GM04503 (cell line): ENCODE data around the gene COQ4.
A peak's percentile ranks its signal among the peaks of the same experiment; 100 is the strongest.
"Not testable (repeated sequence)": the region's sequence is repeated elsewhere in the genome, so short reads cannot be mapped to it uniquely, and the experiment has no call there.

Source experiments
- DNase-seq: peaks from one replicate; pipeline ENCODE4 v3.0.0-alpha.2; 2012; ENCODE audit warnings: low read depth

Gene COQ4

DNA sequence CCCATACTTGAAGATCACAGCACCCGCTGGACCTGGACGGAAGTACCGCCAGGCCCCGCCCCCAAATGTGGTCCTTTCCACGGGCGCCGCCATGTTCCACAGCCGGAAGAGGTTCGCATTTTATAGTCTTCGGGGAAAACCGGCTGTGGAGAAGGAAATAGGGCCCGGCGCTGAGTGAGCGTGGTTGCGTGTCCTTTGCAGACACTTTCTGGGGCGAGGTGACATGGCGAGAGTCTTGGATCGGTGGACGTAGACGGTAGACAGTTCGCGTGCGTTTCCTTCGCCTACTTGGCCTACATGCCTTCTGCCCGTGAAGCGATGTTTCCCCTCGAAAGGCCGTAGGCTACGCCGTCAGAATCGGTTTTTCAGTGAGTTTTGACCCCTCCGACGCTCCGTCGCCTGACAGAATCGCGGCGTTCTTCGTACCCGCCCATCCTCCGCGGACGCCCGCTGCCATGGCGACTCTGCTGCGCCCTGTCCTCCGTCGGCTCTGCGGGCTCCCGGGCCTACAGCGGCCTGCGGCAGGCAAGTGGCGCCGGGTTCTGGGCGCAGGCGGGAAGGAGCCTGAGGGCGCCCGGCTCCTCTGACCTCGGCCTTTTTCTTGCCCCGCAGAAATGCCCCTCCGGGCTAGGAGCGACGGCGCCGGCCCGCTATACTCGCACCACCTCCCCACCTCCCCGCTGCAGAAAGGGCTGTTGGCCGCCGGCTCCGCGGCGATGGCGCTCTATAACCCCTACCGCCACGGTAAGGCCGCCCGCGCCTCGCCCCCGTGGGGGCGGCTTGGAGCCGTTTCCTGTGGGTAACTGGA lies at the start of gene COQ4, which contains the start of gene TRUB2:
COQ4 (plus strand) TSS at position 436 of the 808 bp plus-strand sequence; CDS start at position 456, 20 bp downstream.
TRUB2 (minus strand) TSS at position 44 of the 808 bp plus-strand sequence; CDS start at position 5, 39 bp downstream.
- peak; percentile 80 for DNase-seq

DNA sequence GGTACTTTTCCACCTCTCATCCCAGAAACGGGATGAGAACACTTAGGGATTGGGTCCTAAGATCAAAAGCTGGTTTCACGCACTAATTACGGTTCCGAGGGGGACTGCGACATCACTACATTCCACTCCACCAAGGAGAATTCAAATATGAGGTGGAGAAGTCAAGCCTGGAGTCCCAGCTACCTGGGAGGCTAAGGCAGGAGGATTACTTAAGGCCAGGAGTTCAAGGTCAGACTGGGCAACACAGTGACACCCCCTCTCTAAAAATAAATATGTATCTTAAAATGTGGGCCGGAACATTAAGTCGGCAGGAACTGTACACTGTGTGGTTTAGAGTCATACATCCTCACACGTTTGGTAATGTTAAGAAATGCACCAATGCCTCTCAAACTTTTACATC lies 48.4 kb upstream of the COQ4 start:
- DNase-seq: no peak

DNA sequence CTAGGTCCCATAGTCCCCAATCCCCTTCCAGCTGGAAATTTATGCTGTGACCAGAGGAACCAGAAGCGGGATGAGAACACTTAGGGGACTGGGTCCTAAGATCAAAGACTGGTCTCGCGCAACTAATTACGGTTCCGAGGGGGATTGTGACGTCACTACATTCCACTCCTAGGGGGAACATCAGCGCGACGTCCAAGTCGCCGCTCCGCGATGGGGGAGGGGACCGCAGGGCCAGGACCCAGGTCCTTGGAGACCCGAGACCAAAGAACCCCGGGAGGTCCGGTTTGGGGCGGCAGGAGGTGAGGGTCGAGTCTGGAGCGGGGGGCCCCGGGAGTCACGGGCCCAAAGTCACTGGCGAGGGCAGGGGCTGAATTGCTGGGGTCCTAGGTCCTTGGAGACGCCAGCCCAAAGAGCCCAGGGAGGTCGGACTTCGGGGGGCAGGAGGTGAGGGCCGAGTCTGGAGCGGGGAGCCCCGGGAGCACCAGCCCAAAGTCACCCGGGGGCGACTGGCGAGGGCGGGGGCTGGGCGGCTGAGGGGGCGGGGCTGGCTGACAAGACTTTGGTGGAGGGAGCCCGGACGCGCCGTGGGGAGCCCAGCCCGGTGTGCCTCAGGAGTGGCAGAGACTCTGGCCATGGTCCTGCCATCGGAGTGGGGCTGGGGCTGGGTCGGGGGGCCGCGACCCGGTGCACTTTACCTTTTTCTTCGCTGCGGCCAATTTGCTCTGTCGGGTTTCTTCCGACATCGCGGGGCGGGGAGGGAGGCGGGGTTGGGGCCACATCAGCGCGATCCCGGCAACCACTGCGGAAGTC lies 47.2 kb upstream of the COQ4 start, which contains the start of gene GOLGA2:
GOLGA2 (minus strand) TSS at position 810 of the 810 bp plus-strand sequence; CDS start at position 779, 31 bp downstream.
- DNase-seq: no peak

DNA sequence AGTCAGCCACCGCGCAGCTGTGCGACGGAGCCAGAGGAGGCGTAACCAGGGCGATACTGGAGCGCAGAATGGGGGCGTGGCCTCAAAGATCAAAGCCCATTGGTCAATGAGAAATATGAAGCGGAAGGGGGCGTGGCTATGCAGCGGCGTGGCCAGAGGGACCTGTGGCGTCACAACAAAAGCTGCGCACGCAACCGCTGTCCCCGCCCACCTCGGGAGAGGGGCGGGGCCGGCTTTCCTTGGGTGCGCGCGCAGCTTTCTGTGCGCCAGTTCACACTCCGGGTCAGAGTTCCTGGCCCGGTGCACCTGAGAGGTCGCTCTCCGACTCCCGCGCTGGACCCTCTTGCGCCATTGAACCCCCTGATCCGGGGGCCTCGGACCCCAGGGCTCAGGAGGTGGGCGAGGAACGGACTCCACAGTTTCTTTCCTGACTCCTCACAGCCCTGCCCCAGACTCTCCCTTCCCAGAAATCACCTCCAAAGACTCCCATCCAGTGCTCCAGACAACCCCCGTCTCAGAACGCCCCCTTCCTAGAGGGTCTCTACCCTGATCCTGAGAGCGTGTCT lies 46.5 kb upstream of the COQ4 start, which contains the start of gene SWI5:
SWI5 (plus strand) TSS at position 269 of the 566 bp plus-strand sequence.
- peak; percentile 84 for DNase-seq

DNA sequence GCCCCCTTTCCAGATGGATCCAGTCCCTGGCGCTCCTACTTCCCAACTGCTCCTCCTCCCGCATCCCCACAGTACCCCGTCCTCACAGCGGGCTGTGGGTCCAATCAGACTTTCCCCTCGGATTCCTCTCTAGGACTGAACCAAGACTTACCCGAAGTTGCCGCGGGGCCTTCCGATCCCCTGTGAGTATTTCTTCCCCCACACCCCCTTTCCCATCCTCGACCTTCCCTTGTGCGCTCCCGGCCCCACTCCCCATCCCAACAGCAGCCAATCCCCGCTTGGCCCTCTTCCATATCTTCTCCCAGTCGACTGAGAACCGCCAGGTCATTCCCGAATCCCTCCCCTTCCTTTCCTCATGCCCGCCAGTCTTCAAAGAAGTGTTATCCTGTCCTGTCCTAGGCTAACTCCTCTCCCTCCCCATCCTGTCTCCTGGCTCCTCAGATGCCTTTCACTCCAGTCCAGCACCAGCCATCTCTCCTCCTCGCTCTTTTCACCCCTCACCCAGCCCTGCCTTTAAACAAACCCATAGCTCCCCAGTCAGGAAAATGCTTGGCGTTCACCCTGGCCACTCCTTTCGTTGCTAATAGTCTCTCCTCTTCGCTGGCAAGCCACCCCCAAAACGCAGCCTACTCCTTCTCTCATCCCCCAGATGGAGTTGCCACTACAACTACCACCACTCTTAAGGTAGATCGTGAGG lies 45.9 kb upstream of the COQ4 start:
- DNase-seq: no peak

DNA sequence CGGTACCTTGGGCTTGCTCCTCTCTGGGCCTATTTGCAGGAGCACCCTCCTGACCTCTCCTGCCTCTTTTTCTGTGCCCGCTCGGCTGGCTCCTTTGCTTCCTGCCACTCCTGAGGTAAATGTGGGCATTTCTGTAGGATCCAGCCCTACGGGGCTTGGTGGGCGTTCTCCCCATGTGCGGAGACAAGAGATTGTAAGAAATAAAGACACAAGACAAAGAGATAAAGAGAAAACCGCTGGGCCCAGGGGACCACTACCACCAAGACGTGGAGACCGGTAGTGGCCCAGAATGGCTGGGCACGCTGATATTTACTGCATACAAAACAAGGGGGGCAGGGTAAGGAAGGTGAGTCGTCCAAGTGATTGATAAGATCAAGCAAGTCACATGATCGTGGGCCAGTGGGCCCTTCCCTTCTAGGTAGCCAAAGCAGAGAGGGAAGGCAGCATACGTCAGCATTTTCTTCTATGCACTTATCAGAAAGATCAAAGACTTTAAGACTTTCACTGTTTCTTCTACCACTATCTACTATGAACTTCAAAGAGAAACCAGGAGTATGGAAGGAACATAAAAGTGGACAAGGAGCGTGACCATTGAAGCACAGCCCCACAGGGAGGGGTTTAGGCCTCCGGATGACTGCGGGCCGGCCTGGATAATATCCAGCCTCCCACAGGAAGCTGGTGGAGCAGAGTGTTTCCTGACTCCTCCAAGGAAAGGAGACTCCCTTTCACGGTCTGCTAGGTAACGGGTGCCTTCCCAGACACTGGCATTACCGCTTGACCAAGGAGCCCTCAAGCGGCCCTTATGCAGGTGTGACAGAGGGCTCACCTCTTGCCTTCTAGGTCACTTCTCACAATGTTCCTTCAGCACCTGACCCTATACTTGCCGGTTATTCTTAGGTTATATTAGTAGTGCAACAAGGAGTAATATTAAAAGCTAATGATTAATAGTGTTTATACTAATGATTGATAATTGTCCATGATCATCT lies 43.3 kb upstream of the COQ4 start:
- DNase-seq: not testable (repeated sequence)

DNA sequence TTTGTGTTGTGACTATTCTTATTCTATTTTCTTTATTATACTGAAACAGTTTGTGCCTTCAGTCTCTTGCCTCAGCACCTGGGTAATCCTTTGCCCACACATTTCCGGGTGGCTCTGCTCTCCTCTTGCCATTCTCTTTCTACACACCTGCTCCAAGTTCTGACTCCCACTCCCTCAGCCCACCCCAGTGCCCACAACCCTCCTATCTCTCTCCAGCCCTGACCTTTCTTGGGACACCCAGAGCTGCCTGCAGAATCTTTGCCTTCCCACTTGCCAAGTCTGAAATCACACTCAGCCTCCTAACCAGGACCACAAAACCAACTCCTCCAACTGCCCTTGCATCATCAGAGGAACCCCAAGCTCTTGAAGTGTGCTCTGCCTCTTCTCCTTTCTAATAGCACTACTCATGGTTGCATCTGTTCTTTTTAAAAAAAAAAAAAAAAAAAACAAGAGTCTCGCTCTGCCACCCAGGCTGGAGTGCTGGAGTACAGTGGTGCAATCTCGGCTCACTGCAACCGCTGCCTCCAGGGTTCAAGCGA lies 42.5 kb upstream of the COQ4 start:
- DNase-seq: no peak

DNA sequence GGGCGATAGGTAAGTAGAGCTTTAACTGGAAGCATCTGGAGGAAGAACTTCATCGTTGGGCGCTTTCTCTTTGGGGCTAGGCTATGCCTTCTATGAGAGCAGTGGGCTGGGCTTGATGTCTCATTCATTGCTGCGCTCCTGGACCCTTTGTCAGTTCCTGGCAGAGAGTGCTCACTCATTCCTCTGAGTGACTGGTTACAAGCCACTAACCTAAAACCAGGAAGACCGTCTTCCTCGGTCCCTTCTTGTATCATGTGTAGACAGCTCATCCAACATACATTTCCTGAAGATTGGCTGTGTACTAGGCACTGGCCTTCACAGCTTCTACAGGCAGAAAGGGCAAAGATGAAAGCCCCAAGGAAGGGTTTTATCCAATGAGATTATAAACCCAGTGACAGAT lies 40.1 kb upstream of the COQ4 start:
- DNase-seq: no peak

DNA sequence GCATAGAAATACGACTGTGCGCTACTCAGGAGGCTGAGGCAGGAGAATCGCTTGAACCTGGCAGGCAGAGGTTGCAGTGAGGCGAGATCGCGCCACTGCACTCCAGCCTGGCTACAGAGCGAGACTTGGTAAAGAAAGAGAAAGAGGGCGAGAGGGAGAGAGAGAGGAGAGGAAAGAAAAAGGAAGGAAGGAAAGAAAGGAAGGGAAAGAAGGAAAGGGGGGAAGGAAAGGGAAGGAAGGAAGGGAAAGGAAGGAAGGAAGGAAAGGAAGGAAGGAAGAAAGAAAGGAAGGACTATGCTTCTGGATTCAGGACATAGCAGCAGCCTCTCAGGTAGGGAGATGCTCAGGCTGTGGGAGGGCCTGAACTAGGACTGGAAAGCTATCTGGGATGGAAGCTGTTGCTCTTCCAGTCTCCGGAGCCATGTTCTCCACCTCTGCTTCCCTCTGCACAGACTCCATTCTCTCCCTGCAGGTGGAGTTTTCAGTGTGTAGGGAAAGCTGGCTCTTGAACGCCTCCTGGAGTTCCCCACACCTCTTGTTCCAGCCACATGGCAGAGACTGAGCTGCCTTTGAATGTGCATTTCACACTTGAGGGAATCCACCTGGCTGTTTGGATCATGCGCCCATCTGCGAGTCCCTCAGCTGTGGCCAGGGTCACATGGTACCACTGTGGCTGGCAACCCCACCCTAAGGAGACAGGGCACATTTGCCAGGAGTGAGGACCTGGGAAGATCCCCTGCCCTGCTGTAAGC lies 37.4 kb upstream of the COQ4 start:
- DNase-seq: no peak

DNA sequence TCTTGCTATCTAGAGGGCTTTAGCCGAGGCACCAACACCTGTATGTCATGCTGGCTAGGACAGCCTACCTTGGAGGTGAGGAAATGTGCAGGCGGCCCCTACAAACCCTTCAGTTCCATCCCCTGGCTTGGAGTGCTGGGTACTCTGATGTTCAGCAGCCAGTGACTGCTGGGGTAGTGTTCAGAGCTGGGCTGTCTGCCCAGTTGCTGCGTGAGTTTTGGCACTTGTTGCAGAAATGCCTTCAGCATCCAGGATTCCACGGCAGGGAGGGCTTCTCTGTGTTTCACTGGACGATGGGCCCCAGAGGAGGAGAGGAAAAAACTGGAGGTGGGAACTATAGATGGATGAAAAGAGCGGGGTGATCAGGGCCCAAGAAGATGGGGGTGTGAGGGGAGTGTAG lies 36.2 kb upstream of the COQ4 start:
- no peak for DNase-seq

DNA sequence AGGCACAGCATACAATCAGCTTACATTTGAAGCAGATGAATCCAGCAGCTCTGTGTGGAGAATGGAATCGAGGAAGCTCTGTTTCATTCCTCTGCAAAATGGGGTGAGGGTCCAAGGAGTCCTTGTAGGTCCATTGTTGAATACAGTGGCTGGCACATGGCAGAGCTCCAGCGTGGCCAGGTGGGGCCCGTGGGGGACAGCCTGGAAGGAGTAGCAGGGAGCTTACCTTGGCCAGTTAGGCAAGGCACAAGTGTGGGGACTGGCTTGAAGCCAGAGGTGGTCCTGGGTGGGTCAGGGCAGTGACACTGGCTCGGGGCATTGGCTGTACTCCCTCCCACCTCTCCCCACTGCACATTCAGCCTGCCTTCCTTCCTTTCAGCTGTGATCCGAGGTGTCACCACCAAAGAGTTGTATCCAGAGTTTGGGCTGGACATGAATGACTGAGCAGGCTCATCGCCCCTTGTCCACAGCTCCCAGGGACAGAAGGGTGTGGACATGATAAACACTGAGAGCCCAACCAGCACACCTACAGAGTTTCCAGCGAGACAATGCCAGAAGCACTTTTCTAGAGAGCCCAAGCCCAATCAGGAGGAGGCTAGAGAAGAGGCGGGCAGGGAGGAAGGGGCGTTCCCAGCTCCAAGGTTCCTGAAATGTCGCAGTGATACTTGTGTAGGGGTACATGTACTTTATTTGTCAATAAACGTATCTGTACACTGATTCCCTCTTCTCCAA lies 34.2 kb upstream of the COQ4 start:
- DNase-seq: no peak

DNA sequence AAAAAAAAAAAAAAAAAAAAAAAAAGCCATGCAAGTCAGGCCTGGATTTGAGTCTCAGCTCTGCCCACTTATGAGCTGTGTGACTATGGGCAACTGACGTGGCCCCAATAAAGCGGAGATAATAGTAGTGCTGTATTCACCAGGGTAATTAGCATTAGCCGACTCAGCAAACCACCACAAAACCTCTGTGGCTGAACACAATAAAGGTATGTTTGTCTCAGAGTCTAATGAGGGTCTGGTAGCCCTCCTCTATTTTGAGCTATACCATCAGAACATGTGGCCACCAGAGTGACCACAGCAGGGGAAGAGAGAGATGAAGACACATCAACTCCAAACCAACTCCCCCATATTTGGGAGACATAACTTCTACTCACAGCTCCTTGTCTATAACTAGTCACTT lies 30.6 kb upstream of the COQ4 start:
- no peak for DNase-seq

DNA sequence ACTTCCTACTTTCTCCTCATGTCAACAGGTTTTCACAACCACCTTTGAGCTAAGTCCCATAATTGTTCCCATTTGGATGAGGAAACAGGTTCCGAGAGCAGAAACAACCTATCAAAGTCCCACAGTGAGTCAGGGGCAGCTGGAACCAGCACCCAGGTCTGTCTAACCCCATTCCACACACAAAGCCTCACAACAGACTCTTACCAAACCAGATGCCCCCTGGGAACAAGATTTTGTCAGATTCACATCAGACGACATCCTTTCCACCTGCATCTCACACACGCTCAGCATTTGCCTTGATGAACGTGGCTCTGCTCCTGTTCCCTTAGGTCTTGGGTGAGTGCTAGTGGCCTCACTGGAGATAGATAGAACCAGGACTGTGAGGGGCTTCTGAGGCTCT lies 29.5 kb upstream of the COQ4 start:
- no peak for DNase-seq

DNA sequence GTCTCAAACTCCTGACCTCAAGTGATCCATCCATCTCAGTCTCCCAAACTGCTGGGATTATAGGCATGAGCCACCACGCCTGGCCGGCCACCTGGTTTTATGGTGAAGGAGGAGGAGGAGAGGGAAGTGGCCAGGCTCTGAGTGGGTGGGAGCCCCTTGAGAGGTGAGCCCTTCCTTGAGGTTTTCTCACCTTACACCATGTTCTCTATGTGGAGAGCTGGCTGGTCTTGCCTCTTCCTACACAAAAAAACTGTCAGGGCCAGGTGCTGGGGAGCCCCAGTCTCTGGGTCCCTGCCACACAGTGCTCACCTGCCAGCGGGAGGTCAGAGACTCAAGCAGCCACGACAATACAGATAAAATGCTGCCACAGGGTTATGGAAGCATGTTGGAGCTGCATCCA lies 28.5 kb upstream of the COQ4 start:
- no peak for DNase-seq

DNA sequence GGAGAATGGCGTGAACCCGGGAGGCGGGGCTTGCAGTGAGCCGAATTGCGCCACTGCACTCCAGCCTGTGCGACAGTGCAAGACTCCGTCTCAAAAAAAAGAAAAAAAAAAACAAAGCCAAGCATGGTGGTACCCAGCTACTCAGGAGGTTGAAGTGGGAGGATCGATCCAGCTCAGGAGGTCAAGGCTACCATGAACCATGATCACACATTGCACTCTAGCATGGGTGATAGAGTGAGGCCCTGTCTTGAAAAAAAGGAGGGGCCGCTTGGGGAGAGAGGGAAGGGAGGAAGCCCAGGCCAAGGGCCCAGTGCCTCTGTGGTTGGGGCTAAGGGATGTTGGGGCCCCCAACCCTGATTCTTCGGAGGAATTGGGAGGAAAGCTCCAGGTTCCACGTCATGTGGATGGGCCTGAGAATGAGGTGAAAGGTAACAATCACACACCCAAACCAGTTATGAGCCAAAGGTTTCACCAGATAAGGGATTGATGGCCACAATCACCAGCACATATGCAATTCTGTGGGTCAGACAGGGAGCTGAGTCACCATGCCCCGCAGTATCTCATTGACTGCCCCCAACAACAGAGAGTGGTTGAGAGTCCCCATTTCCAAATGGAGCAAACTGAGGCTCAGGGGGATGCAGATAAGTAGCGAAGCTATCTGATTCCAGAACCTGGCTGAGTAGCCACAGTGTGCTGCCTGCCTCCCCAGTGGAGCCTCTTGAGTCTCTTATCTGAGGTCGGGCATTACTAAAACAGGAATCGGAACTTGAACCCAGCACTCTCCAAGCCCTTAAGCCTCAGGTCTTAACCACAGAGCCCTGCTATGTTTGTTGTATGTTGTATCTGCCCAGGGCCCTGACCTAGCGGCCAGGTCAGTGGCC lies 26.1 kb upstream of the COQ4 start:
- DNase-seq: no peak

DNA sequence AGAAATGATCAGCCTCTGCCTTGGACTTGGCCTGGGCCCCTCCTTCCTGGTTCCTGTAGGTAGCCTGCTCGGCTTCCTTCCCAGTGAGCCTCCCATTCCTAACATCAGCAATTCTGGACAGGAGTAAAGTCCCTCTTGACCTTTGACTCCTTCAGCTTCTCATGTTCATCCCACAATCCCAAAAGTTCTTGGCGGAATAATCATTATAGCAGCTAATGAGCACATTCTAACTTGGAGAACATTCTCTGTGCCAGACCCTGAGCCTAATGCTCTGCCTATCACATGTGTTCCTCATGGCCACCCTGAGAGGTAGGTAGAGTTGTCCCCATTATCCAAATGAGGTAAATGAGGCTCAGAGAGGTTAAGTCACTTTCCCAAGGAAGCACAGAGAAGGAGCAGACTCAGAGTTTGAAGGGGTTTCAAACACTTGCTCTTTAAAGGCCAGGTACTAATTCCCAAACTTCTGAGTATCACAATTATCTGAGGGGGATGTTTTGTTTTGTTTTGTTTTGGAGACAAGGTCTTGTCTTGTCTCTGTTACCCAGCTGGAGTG lies 25.3 kb upstream of the COQ4 start:
- no peak for DNase-seq
